GM12892 (cell line): Measurements from ENCODE around the gene PTPRN2.

Source experiments
- POLR2A ChIP-seq: IDR thresholded peaks from 2 replicates; pipeline ENCODE4 v1.6.1; 2011; ENCODE audit warnings: low read depth, low read length, control low read depth
- POLR2AphosphoS5 ChIP-seq: IDR thresholded peaks from 2 replicates; pipeline ENCODE4 v1.6.1; 2011; ENCODE audit warnings: low read depth, low read length, control low read depth

- no peak for TF ChIP-seq POLR2A
- no peak for TF ChIP-seq POLR2AphosphoS5
Measured at GRCh38 chr7:157603716-157604115, 983.9 kb downstream of the PTPRN2 start.
